SK-N-SH treated with all-trans-retinoic acid at 6 μM for 48 hours (cell line): ENCODE data around the gene NSUN4.

Source experiments
- BACH2 ChIP-seq: fragments of 250-450 bp; sonication (Bioruptor Pico); IDR thresholded peaks from 2 replicates; pipeline ENCODE4 v1.9.0; 2021; ENCODE audit warnings: mild to moderate bottlenecking, borderline replicate concordance
- GLIS3 ChIP-seq: fragments of 250-450 bp; sonication (Bioruptor Pico); IDR thresholded peaks from 2 replicates; pipeline ENCODE4 v1.5.0; 2020; ENCODE audit warnings: mild to moderate bottlenecking, moderate library complexity
- OSR1 ChIP-seq: fragments of 250-450 bp; sonication (Bioruptor Pico); IDR thresholded peaks from 2 replicates; pipeline ENCODE4 v1.8.0; 2022; ENCODE audit warnings: moderate library complexity, mild to moderate bottlenecking, inconsistent platforms
- POU6F1 ChIP-seq: fragments of 250-450 bp; sonication (Bioruptor Pico); IDR thresholded peaks from 2 replicates; pipeline ENCODE4 v1.8.0; 2021; ENCODE audit warnings: low read depth, mild to moderate bottlenecking, moderate library complexity, borderline replicate concordance
- RARB ChIP-seq: fragments of 250-450 bp; sonication (Bioruptor Pico); IDR thresholded peaks from 2 replicates; pipeline ENCODE4 v1.8.0; 2021; ENCODE audit warnings: mild to moderate bottlenecking, moderate library complexity
- TCF4 ChIP-seq: fragments of 250-450 bp; sonication (Bioruptor Pico); IDR thresholded peaks from 2 replicates; pipeline ENCODE4 v1.8.0; 2021; ENCODE audit warnings: mild to moderate bottlenecking, moderate library complexity, borderline replicate concordance
- TOX ChIP-seq: fragments of 250-450 bp; sonication (Bioruptor Pico); IDR thresholded peaks from 2 replicates; pipeline ENCODE4 v1.8.0; 2021; ENCODE audit warnings: mild to moderate bottlenecking, moderate library complexity, borderline replicate concordance
- ZC3H10 ChIP-seq: fragments of 250-450 bp; sonication (Bioruptor Pico); IDR thresholded peaks from 2 replicates; pipeline ENCODE4 v1.5.1; 2021; ENCODE audit warnings: mild to moderate bottlenecking, moderate library complexity
- ZFP3 ChIP-seq: fragments of 250-450 bp; sonication (Bioruptor Pico); IDR thresholded peaks from 2 replicates; pipeline ENCODE4 v1.5.0; 2020; ENCODE audit warnings: mild to moderate bottlenecking, moderate library complexity
- ZFP30 ChIP-seq: fragments of 450-650 bp; formaldehyde crosslinking; IDR thresholded peaks from 2 replicates; pipeline ENCODE4 v1.5.0; 2022; ENCODE audit warnings: mild to moderate bottlenecking, moderate library complexity
- ZNF565 ChIP-seq: fragments of 450-650 bp; formaldehyde crosslinking; conservative IDR thresholded peaks from 2 replicates; pipeline ENCODE4 v1.5.0; 2020; ENCODE audit warnings: low read depth, mild to moderate bottlenecking, moderate library complexity
- ZNF70 ChIP-seq: fragments of 450-650 bp; formaldehyde crosslinking; IDR thresholded peaks from 2 replicates; pipeline ENCODE4 v1.5.0; 2020; ENCODE audit warnings: mild to moderate bottlenecking, moderate library complexity
- TF ChIP-seq, protein P1 (sequence below): fragments of 250-450 bp; sonication (Bioruptor Pico); IDR thresholded peaks from 2 replicates; pipeline ENCODE4 v1.8.0; 2020; ENCODE audit warnings: mild to moderate bottlenecking, moderate library complexity, borderline replicate concordance
- TF ChIP-seq, protein P2 (sequence below): fragments of 250-450 bp; sonication (Bioruptor Pico); IDR thresholded peaks from 2 replicates; pipeline ENCODE4 v1.5.1; 2020; ENCODE audit warnings: low read depth, mild to moderate bottlenecking, moderate library complexity

GRCh38 chr1:46405197-46405555 lies 64.6 kb downstream of the NSUN4 start:
- TF ChIP-seq, protein P1, sequence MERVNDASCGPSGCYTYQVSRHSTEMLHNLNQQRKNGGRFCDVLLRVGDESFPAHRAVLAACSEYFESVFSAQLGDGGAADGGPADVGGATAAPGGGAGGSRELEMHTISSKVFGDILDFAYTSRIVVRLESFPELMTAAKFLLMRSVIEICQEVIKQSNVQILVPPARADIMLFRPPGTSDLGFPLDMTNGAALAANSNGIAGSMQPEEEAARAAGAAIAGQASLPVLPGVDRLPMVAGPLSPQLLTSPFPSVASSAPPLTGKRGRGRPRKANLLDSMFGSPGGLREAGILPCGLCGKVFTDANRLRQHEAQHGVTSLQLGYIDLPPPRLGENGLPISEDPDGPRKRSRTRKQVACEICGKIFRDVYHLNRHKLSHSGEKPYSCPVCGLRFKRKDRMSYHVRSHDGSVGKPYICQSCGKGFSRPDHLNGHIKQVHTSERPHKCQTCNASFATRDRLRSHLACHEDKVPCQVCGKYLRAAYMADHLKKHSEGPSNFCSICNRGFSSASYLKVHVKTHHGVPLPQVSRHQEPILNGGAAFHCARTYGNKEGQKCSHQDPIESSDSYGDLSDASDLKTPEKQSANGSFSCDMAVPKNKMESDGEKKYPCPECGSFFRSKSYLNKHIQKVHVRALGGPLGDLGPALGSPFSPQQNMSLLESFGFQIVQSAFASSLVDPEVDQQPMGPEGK: no peak
- no peak for TF ChIP-seq ZNF70 (CRISPR knock-in tag)
- TF ChIP-seq ZFP30 (CRISPR knock-in tag): no peak
- no peak for TF ChIP-seq ZC3H10 (CRISPR knock-in tag)
- no peak for TF ChIP-seq OSR1 (CRISPR knock-in tag)
- TF ChIP-seq, protein P2, sequence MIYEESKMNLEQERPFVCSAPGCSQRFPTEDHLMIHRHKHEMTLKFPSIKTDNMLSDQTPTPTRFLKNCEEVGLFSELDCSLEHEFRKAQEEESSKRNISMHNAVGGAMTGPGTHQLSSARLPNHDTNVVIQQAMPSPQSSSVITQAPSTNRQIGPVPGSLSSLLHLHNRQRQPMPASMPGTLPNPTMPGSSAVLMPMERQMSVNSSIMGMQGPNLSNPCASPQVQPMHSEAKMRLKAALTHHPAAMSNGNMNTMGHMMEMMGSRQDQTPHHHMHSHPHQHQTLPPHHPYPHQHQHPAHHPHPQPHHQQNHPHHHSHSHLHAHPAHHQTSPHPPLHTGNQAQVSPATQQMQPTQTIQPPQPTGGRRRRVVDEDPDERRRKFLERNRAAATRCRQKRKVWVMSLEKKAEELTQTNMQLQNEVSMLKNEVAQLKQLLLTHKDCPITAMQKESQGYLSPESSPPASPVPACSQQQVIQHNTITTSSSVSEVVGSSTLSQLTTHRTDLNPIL: no peak
- no peak for TF ChIP-seq GLIS3
- TF ChIP-seq ZFP3 (CRISPR knock-in tag): no peak
- no peak for TF ChIP-seq TCF4 (CRISPR knock-in tag)
- no peak for TF ChIP-seq RARB (CRISPR knock-in tag)
- no peak for TF ChIP-seq ZNF565
- no peak for TF ChIP-seq TOX
- no peak for TF ChIP-seq BACH2
- no peak for TF ChIP-seq POU6F1 (CRISPR knock-in tag)
